H1 (cell line): Measurements from ENCODE around the gene FSIP1. TPM values are rescaled to one million over a fixed set of nuclear protein-coding genes. Genes with fewer than 3 reads are reported as not detected.

Experiments
- BRCA1 ChIP-seq: IDR thresholded peaks from 2 replicates; pipeline ENCODE4 v1.6.1; 2012; ENCODE audit warnings: low read depth, low read length, improper control_type of control experiment
- CBX5 ChIP-seq: fragments of 300-800, 300-1000 bp; sonication (generic); IDR thresholded peaks from 2 replicates; pipeline ENCODE4 v1.7.1; 2016; ENCODE audit warnings: antibody characterized with exemption, low read length, low read depth
- CBX8 ChIP-seq: fragments of 300-800, 300-1000 bp; sonication (generic); IDR thresholded peaks from 2 replicates; pipeline ENCODE4 v1.7.1; 2016; ENCODE audit warnings: low read depth, low read length, borderline replicate concordance
- CHD1 ChIP-seq: IDR thresholded peaks from 2 replicates; pipeline ENCODE4 v1.6.1; 2012; ENCODE audit warnings: low read depth, low read length, improper control_type of control experiment
- CTBP2 ChIP-seq: IDR thresholded peaks from 2 replicates; pipeline ENCODE4 v1.7.0; 2011; ENCODE audit warnings: borderline replicate concordance, mild to moderate bottlenecking, moderate library complexity, mixed read lengths, low read length; ENCODE audit not compliant: insufficient read depth, insufficient read length
- EZH2 ChIP-seq: fragments of 200-600 bp; sonication (generic); IDR thresholded peaks from 2 replicates; pipeline ENCODE4 v1.7.1; 2012; ENCODE audit warnings: low read depth, mild to moderate bottlenecking, moderate library complexity, low read length, inconsistent platforms; ENCODE audit not compliant: severe bottlenecking
- FOSL1 ChIP-seq: IDR thresholded peaks from 2 replicates; pipeline ENCODE4 v1.6.1; 2011; ENCODE audit warnings: mild to moderate bottlenecking, low read depth, low read length, moderate library complexity; ENCODE audit not compliant: insufficient read depth
- NANOG ChIP-seq: IDR thresholded peaks from 2 replicates; pipeline ENCODE4 v1.6.1; 2011; ENCODE audit warnings: low read length, low read depth, mild to moderate bottlenecking, inconsistent platforms; ENCODE audit not compliant: insufficient read depth, poor library complexity, severe bottlenecking
- POLR2AphosphoS5 ChIP-seq: IDR thresholded peaks from 2 replicates; pipeline ENCODE4 v1.6.1; 2011; ENCODE audit warnings: low read depth, low read length
- RAD21 ChIP-seq, 2 experiments: IDR thresholded peaks in 1 of 2; conservative IDR thresholded peaks in 1 of 2; 2 replicates each; pipeline ENCODE4 v1.6.1; 2011; ENCODE audit warnings: low read depth in 2 of 2, low read length in 2 of 2, improper control_type of control experiment in 1 of 2, inconsistent platforms in 1 of 2, mild to moderate bottlenecking in 1 of 2, moderate library complexity in 1 of 2
- RBBP5 ChIP-seq: IDR thresholded peaks from 2 replicates; pipeline ENCODE4 v1.7.1; 2012; ENCODE audit warnings: low read depth, mild to moderate bottlenecking, inconsistent platforms, low read length, moderate library complexity, borderline replicate concordance
- RNF2 ChIP-seq: fragments of 200-900, 300-1000 bp; sonication (generic); IDR thresholded peaks from 2 replicates; pipeline ENCODE4 v1.7.1; 2016; ENCODE audit warnings: borderline replicate concordance, low read depth, mild to moderate bottlenecking, antibody characterized with exemption, low read length; ENCODE audit not compliant: poor library complexity, severe bottlenecking; ENCODE audit errors: missing control alignments
- SAP30 ChIP-seq: fragments of 300-600 bp; sonication (generic); IDR thresholded peaks from 2 replicates; pipeline ENCODE4 v1.7.1; 2012; ENCODE audit warnings: low read length, moderate library complexity, mild to moderate bottlenecking, inconsistent platforms; ENCODE audit not compliant: insufficient read depth, insufficient replicate concordance
- SRF ChIP-seq: IDR thresholded peaks from 2 replicates; pipeline ENCODE4 v1.6.1; 2011; ENCODE audit warnings: mild to moderate bottlenecking, low read depth, low read length, moderate library complexity
- TAF1 ChIP-seq: IDR thresholded peaks from 2 replicates; pipeline ENCODE4 v1.6.1; 2011; ENCODE audit warnings: mild to moderate bottlenecking, low read depth, low read length
- TBP ChIP-seq: IDR thresholded peaks from 2 replicates; pipeline ENCODE4 v1.6.1; 2011; ENCODE audit warnings: low read depth, low read length, improper control_type of control experiment
- TCF12 ChIP-seq: IDR thresholded peaks from 2 replicates; pipeline ENCODE4 v1.6.1; 2011; ENCODE audit warnings: low read depth, mild to moderate bottlenecking, low read length
- TEAD4 ChIP-seq: IDR thresholded peaks from 2 replicates; pipeline ENCODE4 v1.6.1; 2012; ENCODE audit warnings: low read depth, low read length, inconsistent platforms, mixed read lengths
- polyA plus RNA-seq, 7 experiments: library from polyadenylated mRNA; depleted of rRNA in 3 of 7; stranded (reverse) in 5 of 7; unstranded in 2 of 7; fragments of >200 nt in 5 of 7; fragments of 200-250 nt in 2 of 7; gene quantifications; 1 replicate in 5 of 7; 2 replicates in 1 of 7; 4 replicates in 1 of 7; pipeline versions ENCODE4 v1.2.1 to v1.2.3, GENCODE V29; 2011 to 2013; ENCODE audit warnings: missing spikeins in 2 of 7, mixed read lengths in 2 of 7
- total RNA-seq: library from RNA; stranded (reverse); fragmentation: NEBNext Ultra II Directional; extraction: Animal tissue kit (Norgen Biotek cat#: 25700); gene quantifications from 2 replicates; pipeline ENCODE4 v1.2.1, GENCODE V29; 2021
- TF ChIP-seq, protein P1 (sequence below), 3 experiments: IDR thresholded peaks; 1 replicate in 2 of 3; 2 replicates in 1 of 3; pipeline versions ENCODE4 v1.5.1 to v1.6.1; 2011; ENCODE audit warnings: low read length in 3 of 3, mild to moderate bottlenecking in 3 of 3, inconsistent platforms in 2 of 3, low read depth in 1 of 3, moderate library complexity in 1 of 3; ENCODE audit not compliant: insufficient read depth in 1 of 3; ENCODE audit errors: control extremely low read depth in 1 of 3
- TF ChIP-seq, protein P2 (sequence below): IDR thresholded peaks from 2 replicates; pipeline ENCODE4 v1.6.1; 2011; ENCODE audit warnings: low read length, improper control_type of control experiment

The FSIP1 gene
- total and polyA plus RNA-seq, 2 of the 8 experiments (the other 6 are each of a cell fraction or from before 2014, with no cell fraction given): 0.18 to 1.3 TPM

DNA sequence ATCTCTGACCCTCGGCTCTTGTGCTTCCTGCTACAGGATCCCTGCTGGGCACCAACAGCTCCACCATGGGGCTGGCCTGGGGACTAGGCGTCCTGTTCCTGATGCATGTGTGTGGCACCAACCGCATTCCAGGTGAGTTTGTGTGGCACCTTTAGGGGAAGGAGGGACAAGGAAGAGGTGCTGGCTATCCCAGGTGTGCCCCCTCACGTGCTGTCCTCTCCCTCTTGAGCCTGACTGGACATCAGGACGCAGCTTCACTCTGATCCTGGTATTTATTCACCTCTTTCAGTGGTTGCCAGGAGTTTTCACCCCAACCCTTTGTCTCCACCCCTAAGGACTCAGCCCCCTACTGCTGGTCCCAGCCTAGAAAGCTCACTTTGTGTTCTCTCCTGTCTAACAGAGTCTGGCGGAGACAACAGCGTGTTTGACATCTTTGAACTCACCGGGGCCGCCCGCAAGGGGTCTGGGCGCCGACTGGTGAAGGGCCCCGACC is 200.8 kb downstream of the FSIP1 start (continued):
- TF ChIP-seq NANOG (no peak), RNF2 (no peak), TEAD4 (peak; percentile 74; the same call in 1 of the 2 replicates), CBX5 (no peak), FOSL1 (no peak), TAF1 (no peak), POLR2AphosphoS5 (peak; percentile 88), CBX8 (no peak), RBBP5 (no peak), EZH2 (no peak), CHD1 (no peak), TCF12 (no peak), SAP30 (no peak), BRCA1 (no peak), RAD21 (IDR thresholded peaks at IDR 0.05 in 1 of 2, conservative IDR thresholded peaks at IDR 0.05 in 1 of 2; ENCODE audit: low read depth in 2 of 2, low read length in 2 of 2) (peak; percentile 33 to 40), TBP (peak; percentile 29; the same call in 1 of the 2 replicates), CTBP2 (no peak), SRF (no peak)
- TF ChIP-seq, protein P1, sequence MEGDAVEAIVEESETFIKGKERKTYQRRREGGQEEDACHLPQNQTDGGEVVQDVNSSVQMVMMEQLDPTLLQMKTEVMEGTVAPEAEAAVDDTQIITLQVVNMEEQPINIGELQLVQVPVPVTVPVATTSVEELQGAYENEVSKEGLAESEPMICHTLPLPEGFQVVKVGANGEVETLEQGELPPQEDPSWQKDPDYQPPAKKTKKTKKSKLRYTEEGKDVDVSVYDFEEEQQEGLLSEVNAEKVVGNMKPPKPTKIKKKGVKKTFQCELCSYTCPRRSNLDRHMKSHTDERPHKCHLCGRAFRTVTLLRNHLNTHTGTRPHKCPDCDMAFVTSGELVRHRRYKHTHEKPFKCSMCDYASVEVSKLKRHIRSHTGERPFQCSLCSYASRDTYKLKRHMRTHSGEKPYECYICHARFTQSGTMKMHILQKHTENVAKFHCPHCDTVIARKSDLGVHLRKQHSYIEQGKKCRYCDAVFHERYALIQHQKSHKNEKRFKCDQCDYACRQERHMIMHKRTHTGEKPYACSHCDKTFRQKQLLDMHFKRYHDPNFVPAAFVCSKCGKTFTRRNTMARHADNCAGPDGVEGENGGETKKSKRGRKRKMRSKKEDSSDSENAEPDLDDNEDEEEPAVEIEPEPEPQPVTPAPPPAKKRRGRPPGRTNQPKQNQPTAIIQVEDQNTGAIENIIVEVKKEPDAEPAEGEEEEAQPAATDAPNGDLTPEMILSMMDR (IDR thresholded peaks at IDR 0.05; ENCODE audit: control extremely low read depth in 1 of 3, insufficient read depth in 1 of 3, low read depth in 1 of 3, low read length in 3 of 3): peak; percentile 17 to 50 (median 30); a peak in 3 of 4 replicates
- TF ChIP-seq, protein P2, sequence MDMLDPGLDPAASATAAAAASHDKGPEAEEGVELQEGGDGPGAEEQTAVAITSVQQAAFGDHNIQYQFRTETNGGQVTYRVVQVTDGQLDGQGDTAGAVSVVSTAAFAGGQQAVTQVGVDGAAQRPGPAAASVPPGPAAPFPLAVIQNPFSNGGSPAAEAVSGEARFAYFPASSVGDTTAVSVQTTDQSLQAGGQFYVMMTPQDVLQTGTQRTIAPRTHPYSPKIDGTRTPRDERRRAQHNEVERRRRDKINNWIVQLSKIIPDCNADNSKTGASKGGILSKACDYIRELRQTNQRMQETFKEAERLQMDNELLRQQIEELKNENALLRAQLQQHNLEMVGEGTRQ: 0 out of 2 replicates have a peak, but pooled peaks have one; percentile 1
